Epithelial cell of proximal tubule (primary cell): ENCODE data around the gene RORC. TPM values are rescaled to one million over a fixed set of nuclear protein-coding genes. Genes with fewer than 3 reads are reported as not detected.
A peak's percentile ranks its signal among the peaks of the same experiment; 100 is the strongest.
"Not testable (repeated sequence)": the region's sequence is repeated elsewhere in the genome, so short reads cannot be mapped to it uniquely, and the experiment has no call there.

Source experiments
- DNase-seq: peaks from one replicate; pipeline ENCODE4 v3.0.0-alpha.2; 2011; ENCODE audit warnings: low read depth
- H3K4me3 ChIP-seq: 2 replicates; pipeline ENCODE4 v1.5.1; 2011; ENCODE audit warnings: low read depth, mild to moderate bottlenecking, low read length
- total RNA-seq: library from RNA; depleted of rRNA; stranded (reverse); fragments of >200 nt; gene quantifications from 2 replicates; pipeline ENCODE4 v1.2.3, GENCODE V29; 2015
- TF ChIP-seq, protein P1 (sequence below): conservative IDR thresholded peaks from 2 replicates; pipeline ENCODE4 v1.5.1; 2012; ENCODE audit warnings: low read depth, mild to moderate bottlenecking, low read length

Gene RORC
- total RNA-seq, 1 donor from 2014 or later: not detected

- DNase-seq: no peak
- peak overlapping the region; percentile 88 for H3K4me3 ChIP-seq
- TF ChIP-seq, protein P1, sequence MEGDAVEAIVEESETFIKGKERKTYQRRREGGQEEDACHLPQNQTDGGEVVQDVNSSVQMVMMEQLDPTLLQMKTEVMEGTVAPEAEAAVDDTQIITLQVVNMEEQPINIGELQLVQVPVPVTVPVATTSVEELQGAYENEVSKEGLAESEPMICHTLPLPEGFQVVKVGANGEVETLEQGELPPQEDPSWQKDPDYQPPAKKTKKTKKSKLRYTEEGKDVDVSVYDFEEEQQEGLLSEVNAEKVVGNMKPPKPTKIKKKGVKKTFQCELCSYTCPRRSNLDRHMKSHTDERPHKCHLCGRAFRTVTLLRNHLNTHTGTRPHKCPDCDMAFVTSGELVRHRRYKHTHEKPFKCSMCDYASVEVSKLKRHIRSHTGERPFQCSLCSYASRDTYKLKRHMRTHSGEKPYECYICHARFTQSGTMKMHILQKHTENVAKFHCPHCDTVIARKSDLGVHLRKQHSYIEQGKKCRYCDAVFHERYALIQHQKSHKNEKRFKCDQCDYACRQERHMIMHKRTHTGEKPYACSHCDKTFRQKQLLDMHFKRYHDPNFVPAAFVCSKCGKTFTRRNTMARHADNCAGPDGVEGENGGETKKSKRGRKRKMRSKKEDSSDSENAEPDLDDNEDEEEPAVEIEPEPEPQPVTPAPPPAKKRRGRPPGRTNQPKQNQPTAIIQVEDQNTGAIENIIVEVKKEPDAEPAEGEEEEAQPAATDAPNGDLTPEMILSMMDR: no peak
Observed at GRCh38 chr1:151790940-151791651, 40.5 kb downstream of the RORC start.

GRCh38 chr1:151790071-151790939 is 41.3 kb downstream of the RORC start, which contains the start of gene TDRKH:
TSS of gene TDRKH (minus strand) at chr1:151790500. CDS start at chr1:151783022, 7,478 bp downstream.
- TF ChIP-seq, protein P1: peak; percentile 25
- peak within 1 kb of the TSS; percentile 88 for H3K4me3 ChIP-seq
- DNase-seq: peak; percentile 97

- DNase-seq: no peak
- TF ChIP-seq, protein P1: no peak
- no peak overlapping the region for H3K4me3 ChIP-seq
Observed at GRCh38 chr1:151787689-151788088, 43.9 kb downstream of the RORC start.

DNA sequence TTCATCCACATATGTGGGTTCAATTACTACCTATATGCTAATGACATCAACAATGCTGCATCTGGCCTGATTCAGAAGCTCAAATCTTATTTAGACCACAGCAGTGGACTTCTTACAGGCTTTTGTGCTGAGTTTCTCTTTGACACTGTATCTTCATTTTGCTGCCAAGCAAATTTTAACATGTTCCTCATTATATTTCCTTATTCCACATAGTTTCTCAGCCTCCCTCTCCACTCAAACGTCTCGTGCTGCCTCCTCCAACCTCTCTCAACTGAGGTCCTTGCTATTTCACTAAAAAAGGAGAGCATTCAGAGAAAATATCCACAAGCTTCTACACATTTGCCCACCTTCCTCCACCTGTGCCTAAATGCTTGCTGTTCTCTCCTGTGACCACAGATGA is 47.8 kb downstream of the RORC start:
- TF ChIP-seq, protein P1: no peak
- H3K4me3 ChIP-seq: no peak overlapping the region
- DNase-seq: no peak

GRCh38 chr1:151782741-151783140 is 48.9 kb downstream of the RORC start:
- H3K4me3 ChIP-seq: no peak overlapping the region
- DNase-seq: no peak
- TF ChIP-seq, protein P1: no peak

DNA sequence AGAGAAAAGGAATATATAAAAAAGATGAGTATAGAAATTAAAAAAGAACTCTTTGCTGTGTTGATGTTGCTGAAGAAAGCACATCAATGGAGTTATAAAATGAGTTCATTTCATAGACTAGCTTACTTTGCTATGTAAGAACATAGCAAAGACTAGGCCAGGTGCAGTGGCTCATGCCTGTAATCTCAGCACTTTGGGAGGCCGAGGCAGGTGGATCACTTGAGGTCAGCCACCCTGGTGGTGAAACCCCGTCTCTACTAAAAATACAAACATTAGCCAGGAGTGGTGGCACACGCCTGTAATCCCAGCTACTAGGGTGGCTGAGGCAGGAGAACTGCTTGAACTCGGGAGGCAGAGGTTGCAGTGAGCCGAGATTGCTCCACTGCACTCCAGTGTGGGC is 49.6 kb downstream of the RORC start:
- DNase-seq, H3K4me3 ChIP-seq: not testable (repeated sequence)

- DNase-seq, H3K4me3 ChIP-seq: not testable (repeated sequence)
Observed at GRCh38 chr1:151780736-151781135, 50.9 kb downstream of the RORC start.
